ENCODE results near the gene CCDC88A.
"Not testable (repeated sequence)": the region's sequence is repeated elsewhere in the genome, so short reads cannot be mapped to it uniquely, and the experiment has no call there.

The CCDC88A gene

DNA sequence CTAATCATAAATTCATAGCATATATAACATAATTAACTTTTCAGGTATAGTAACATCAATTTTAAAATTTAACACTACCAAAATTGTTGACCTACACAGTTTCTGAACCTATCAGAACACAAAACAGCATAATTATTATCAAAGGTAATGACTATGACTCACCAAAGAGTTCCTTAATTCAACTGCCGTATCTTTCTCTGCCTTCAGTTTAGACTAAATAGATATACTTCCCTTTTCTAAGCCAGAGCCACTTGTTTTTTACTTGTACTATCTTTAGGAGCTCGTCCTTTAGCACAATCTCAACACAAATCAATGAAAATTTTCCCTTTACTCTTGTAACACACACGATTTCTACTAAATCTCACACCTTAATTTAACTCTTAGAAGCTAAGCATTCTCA is 54.4 kb downstream of the CCDC88A start:
- no peak for DNase-seq

- DNase-seq, result no peak
These were observed 55.2 kb downstream of the CCDC88A start for GRCh38 chr2:55364189-55365055.

GRCh38 chr2:55363636-55364035 is 56.0 kb downstream of the CCDC88A start:
- no peak for DNase-seq

- no peak for DNase-seq
These were observed 58.0 kb downstream of the CCDC88A start for GRCh38 chr2:55361465-55362189.

- DNase-seq, result no peak
These were observed 61.2 kb downstream of the CCDC88A start for GRCh38 chr2:55358451-55358850.

DNA sequence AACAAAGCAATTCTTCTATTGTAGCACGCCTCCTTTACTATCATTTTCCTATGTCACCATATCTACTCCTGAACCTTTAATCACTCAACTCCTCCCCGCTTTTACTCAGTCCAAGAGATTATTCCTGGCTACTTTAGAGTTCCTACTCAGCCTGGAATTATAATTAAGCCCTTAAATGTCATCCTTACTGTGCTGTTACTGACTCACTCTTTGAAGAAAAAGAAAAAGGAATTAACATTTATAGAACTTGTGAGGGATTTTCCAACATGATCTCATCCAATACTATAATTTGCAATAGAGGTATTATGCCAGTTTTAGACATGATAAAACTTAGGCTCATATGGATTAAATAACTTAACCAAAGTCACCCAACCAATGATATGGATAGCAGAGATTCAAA is 61.7 kb downstream of the CCDC88A start:
- no peak for DNase-seq

GRCh38 chr2:55357164-55357563 is 62.5 kb downstream of the CCDC88A start:
- DNase-seq, result no peak

DNA sequence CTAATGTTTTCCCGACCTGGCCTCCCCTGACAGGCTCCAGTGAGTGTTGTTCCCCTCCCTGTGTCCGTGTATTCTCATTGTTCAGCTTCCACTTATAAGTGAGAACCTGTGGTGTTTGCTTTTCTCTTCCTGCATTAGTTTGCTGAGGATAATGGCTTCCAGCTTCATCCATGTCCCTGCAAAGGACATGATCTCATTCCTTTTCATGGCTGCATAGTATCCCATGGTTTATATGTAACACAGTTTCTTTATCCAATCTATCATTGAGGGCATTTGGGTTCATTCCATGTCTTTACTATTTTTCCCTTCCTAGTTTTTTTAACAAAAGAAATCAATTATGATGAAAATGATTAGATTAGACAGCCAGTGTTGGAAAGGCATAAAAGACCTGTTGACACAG is 63.5 kb downstream of the CCDC88A start:
- DNase-seq, result not testable (repeated sequence)

GRCh38 chr2:55355451-55355850 is 64.2 kb downstream of the CCDC88A start:
- no peak for DNase-seq

GRCh38 chr2:55351672-55352071 is 68.0 kb downstream of the CCDC88A start:
- DNase-seq, result no peak

- DNase-seq, result no peak
These were observed 74.6 kb downstream of the CCDC88A start for GRCh38 chr2:55345064-55345463.

- no peak for DNase-seq
These were observed 81.4 kb downstream of the CCDC88A start for GRCh38 chr2:55338268-55338667.

DNA sequence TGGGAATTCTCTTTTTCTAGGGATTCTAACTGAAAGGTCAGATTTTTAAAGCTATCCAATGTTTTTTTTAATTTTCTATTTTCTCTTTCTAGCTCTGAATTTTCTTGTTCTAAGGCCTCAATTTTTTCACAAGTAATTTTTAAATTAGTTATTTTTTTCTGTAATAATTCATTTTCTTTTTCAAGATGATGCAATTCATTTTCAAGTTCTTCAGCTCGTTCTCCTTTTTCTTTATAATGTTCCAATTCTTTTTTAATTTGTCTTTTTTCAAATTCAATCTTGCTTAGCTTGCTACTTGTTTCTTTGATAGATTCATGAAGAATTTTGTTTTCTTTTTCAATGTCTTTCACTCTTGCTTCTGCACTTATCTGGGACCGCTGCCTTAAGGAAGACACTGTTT is 84.9 kb downstream of the CCDC88A start:
- DNase-seq, result no peak

GRCh38 chr2:55330541-55331297 is 88.9 kb downstream of the CCDC88A start:
- no peak for DNase-seq

- no peak for DNase-seq
These were observed 92.0 kb downstream of the CCDC88A start for GRCh38 chr2:55327470-55328230.

DNA sequence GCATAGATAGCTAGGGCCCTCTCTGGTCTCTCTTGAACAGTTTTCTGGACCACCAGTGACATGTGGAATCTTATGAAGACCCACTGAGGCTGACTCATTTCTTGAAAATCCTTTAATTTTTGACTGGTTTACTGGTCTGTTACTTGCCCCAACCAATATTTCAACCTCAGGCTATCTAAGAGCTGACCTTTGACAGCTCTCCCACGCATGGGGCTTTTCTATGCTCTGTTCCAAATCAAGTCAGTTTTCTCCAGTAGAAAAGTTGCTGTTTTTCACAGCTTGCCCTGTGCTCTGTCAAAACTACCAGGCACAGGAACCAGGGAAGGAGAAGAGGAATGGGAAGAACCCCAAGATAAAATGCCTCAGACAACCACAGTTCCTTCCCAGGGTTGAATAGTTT is 104.7 kb downstream of the CCDC88A start:
- no peak for DNase-seq

DNA sequence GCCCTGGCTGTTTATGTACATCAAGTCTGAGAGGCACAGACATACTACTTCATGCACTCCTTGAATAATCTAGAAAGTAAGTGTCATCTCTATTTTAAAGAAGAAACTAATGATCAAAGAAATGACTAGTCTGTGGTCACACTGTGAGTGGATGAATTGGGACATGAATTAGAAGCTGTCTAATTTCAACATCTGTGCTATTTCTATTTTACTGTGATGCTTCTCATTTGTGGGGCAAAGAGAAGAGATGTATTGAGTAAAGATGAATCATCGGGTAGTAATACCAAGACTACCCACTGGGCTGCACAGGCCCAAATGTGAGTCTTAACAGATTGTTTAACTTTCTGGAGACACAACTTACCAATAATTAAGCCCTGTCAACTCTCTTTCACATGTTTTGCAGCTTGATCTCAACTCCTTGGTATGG is 108.2 kb downstream of the CCDC88A start:
- no peak for DNase-seq

DNA sequence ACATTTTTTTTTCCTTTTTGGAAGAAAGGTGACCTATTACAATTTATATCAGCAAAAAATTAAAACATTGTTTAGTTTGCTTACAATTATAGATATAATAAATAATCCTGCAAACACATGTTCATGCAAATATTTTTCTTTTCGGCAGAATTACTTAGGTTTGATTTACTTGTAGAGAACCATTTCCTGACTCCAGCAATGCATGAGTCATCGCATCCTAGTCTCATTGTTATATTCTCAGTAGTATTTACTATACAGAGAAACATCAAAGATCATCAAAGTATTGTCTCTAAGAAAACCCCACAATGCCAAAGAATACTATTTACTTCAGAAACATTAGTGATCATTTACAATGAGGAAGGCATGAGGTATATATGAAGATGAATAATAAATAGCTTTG is 110.2 kb downstream of the CCDC88A start:
- no peak for DNase-seq

- no peak for DNase-seq
These were observed 117.4 kb downstream of the CCDC88A start for GRCh38 chr2:55302241-55302640.

DNA sequence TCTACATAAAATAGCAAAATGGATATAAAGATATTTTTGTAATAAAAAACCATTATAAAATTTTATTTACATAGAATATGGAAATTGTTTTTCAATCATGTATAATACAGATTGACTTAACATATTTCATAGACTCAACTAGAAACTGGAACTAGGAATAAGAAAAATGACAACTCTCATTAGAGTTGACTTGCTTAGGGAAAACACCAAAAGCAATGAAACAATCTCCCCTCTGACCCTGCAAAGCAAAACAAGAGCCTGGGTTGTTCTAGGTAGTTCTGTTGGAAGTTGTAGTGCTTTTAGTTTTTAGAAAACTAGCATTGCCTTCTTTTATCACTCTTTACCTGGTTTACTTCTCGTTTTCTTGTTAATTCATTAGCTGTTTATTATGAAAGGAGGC is 118.4 kb downstream of the CCDC88A start:
- DNase-seq, result no peak

DNA sequence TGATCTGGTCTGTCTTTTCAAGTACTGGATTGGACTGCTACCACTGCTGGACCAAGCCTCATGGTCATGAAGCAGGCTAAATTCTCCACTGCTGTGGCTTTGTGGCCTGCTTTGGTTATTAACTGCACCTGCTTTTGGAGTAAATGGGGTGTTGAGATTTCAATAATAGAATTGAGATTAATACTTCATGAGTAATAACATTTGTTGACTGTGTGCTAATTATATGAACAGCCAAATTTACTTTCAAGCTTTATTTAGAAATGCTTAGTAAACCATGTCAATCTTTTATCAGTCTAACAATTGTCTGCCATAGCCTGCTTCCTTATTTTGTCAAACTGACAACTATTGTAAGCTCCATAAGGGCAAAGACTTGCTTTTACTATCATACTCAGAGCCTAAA is 123.3 kb downstream of the CCDC88A start:
- DNase-seq, result no peak

DNA sequence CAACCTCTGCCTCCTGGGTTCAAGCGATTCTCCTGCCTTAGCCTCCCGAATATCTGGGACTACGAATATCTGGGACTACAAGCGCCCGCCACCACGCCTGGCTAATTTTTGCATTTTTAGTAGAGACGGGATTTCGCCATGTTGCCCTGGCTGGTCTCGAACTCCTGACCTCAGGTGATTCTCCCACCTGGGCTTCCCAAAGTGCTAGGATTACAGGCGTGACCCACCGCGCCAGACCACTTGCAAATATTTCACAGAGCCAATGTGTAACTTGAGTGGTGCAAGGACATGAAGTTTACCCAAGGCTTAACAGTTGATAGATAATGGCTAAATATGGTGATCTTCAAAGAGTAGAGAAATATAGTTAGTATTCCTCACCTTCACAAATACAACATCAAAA is 136.6 kb downstream of the CCDC88A start:
- DNase-seq, result no peak

Measured in NCI-H146 (cell line).